Lung (tissue), 16 donors: Measurements from ENCODE around the gene MRPS7. TPM values are rescaled to one million over a fixed set of nuclear protein-coding genes. Genes with fewer than 3 reads are reported as not detected.

Source experiments
- ATAC-seq: fragments of 200-7000 bp; cut with Tn5 transposase; one replicate; pipeline ENCODE4 v1.9.1; 2020; ENCODE audit warnings: moderate number of reproducible peaks; ENCODE audit not compliant: insufficient read depth, low FRiP score
- DNase-seq, 3 donors: peaks; one replicate each; pipeline ENCODE4 v3.0.0-alpha.2; 2013 to 2017
- H3K27ac ChIP-seq, 2 donors: one replicate each; pipeline ENCODE4 v1.5.1; 2013; ENCODE audit warnings: mild to moderate bottlenecking in 2 of 2, moderate library complexity in 2 of 2, control low read depth in 1 of 2, inconsistent platforms in 1 of 2, low read depth in 1 of 2, low read length in 1 of 2
- H3K27me3 ChIP-seq, 3 donors: one replicate each; pipeline ENCODE4 v1.5.1; 2013; ENCODE audit warnings: low read length in 2 of 3; ENCODE audit not compliant: control insufficient read depth in 3 of 3, insufficient read depth in 3 of 3
- H3K36me3 ChIP-seq, 4 donors: one replicate each; pipeline ENCODE4 v1.5.1; 2013; ENCODE audit warnings: low read length in 4 of 4, mild to moderate bottlenecking in 1 of 4, moderate library complexity in 1 of 4; ENCODE audit not compliant: control insufficient read depth in 4 of 4, insufficient read depth in 4 of 4
- H3K4me1 ChIP-seq, 5 donors: one replicate each; pipeline ENCODE4 v1.5.1; 2013; ENCODE audit warnings: low read length in 5 of 5, mild to moderate bottlenecking in 2 of 5, moderate library complexity in 1 of 5; ENCODE audit not compliant: control insufficient read depth in 5 of 5, insufficient read depth in 5 of 5
- H3K4me3 ChIP-seq: one replicate; pipeline ENCODE4 v1.5.1; 2013; ENCODE audit warnings: mild to moderate bottlenecking, control low read depth, moderate library complexity
- H3K9ac ChIP-seq, 2 donors: one replicate each; pipeline ENCODE4 v1.5.1; 2013; ENCODE audit warnings: low read length in 2 of 2, control low read depth in 1 of 2; ENCODE audit not compliant: insufficient read depth in 1 of 2
- H3K9me3 ChIP-seq, 4 donors: one replicate each; pipeline ENCODE4 v1.5.1; 2013; ENCODE audit warnings: low read length in 3 of 4, mild to moderate bottlenecking in 1 of 4, moderate library complexity in 1 of 4; ENCODE audit not compliant: control insufficient read depth in 4 of 4, insufficient read depth in 3 of 4
- CTCF ChIP-seq: IDR thresholded peaks from 2 replicates; pipeline ENCODE4 v1.5.1; 2012; ENCODE audit warnings: mild to moderate bottlenecking; ENCODE audit errors: control extremely low read depth, extremely low read depth
- WGBS, 2 donors: extraction: QIAGEN DNeasy Blood & Tissue Kit; methylation state at CpG; one replicate each; pipeline ENCODE4 v1.1.7; 2013; 5-methylcytosine and 5-hydroxymethylcytosine counted together
- long read RNA-seq, 5 donors: transcript quantifications; one replicate each; lab custom pipeline, GENCODE V29; 2026
- polyA plus RNA-seq, 2 donors: library from polyadenylated mRNA; stranded (reverse); fragments of 200-250 nt; gene quantifications; one replicate each; pipeline ENCODE4 v1.2.1, GENCODE V29; 2013
- total RNA-seq, 2 donors: library from RNA; depleted of rRNA in 1 of 2; stranded (reverse); fragments of >200 nt in 1 of 2; gene quantifications; one replicate each; pipeline ENCODE4 v1.2.1, GENCODE V29; 2014 to 2021
- donor health status: control.
- donor health status: control.
- donor health status: Bipolar disorder and iron deficiency.
- donor health status: healthy.
- donor health status: DM: yes; HTN: yes; CAD: no.

The MRPS7 gene
- 10 to 100 TPM; 40.0 to 54.6 TPM for total RNA-seq
- polyA plus RNA-seq: 10 to 100 TPM; 46.9 to 61.7 TPM
- long read RNA-seq, donor 1, transcript MRPS7-201 (5 exons, 1,406 nt): major isoform, 39 of 40 reads
- long read RNA-seq, donor 1, partial matches to known transcripts: 0 of 40 reads
- long read RNA-seq, donor 1, other reads (novel, unspliced or antisense): 0 of 40 reads
- long read RNA-seq, donor 2, transcript MRPS7-201 (5 exons, 1,406 nt): major isoform, 18 of 36 reads
- long read RNA-seq, donor 2, partial matches to known transcripts: 17 of 36 reads
- long read RNA-seq, donor 2, other reads (novel, unspliced or antisense): 0 of 36 reads
- long read RNA-seq, donor 3, transcript MRPS7-201 (5 exons, 1,406 nt): major isoform, 22 of 25 reads
- long read RNA-seq, donor 3, partial matches to known transcripts: 0 of 25 reads
- long read RNA-seq, donor 3, other reads (novel, unspliced or antisense): 0 of 25 reads
- long read RNA-seq, donor 4, transcript MRPS7-201 (5 exons, 1,406 nt): major isoform, 19 of 23 reads
- long read RNA-seq, donor 4, partial matches to known transcripts: 0 of 23 reads
- long read RNA-seq, donor 4, other reads (novel, unspliced or antisense): 0 of 23 reads
- long read RNA-seq, donor 5, transcript MRPS7-203 (4 exons, 1,638 nt): minor isoform, 5 of 64 reads
- long read RNA-seq, donor 5, transcript MRPS7-201 (5 exons, 1,406 nt): major isoform, 47 of 64 reads
- long read RNA-seq, donor 5, partial matches to known transcripts: 5 of 64 reads
- long read RNA-seq, donor 5, other reads (novel, unspliced or antisense): 6 of 64 reads

DNA sequence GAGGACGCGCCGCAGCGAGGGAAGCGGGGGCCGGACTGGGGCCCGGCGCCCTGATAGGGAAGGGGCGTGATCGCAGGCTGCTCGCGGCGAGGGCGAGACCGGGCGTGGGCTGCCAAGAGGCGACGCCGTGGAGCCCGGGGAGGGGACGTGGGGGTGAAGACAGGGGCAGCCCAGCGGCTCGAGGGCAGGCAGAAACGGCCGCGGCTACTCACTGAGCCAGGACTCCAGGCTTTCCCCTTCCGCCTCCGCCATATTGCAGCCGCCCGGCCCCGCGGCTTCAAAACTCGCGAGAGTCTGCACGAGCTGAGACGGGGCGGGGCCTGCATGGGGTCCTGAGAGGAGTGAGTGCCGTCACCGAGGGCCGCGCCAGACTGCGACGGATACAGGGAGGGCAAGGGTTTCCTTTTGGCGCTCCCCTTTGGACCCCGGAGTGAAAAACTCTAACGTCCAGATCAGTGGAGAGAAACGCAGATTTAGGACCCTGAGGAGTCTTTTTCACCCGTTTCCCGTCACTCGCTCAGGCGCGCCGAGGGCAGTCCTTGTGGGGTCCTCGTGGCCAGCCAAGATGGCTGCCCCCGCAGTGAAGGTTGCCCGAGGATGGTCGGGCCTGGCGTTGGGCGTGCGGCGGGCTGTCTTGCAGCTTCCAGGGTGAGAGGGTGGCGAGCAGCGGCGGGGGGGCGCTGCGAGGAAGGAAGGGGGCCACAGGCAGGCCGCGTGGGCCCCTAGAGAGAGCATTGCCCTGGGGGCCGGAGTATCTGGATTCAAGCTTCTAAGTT is at the start of gene MRPS7, which contains the start of gene GGA3:
TSS of gene MRPS7 (plus strand) at position 544 of the 776 bp plus-strand sequence. CDS start at position 566, 22 bp downstream.
TSS of gene GGA3 (minus strand) at position 271 of the 776 bp plus-strand sequence. CDS start at position 252, 19 bp downstream.
- H3K36me3 ChIP-seq: peaks cover 7 to 20% (median 13%) of the 10 kb centered on the region in 4 donors
- peaks cover 7 to 21% (median 15%) of the 10 kb centered on the region in 5 donors for H3K4me1 ChIP-seq
- H3K27me3 ChIP-seq: no peaks in the 10 kb centered on the region
- H3K9me3 ChIP-seq: no peaks in the 10 kb centered on the region
- ATAC-seq (peak; percentile 95), DNase-seq (peak; percentile 96 to 97 (median 97))
- WGBS, 2 donors: 0% methylated on average over 49 to 69 of the region's 69 CpGs
- H3K9ac ChIP-seq: peak within 1 kb of the TSS; percentile 98 to 99
- peak within 1 kb of the TSS; percentile 88 for H3K4me3 ChIP-seq
- H3K27ac ChIP-seq: peak within 1 kb of the TSS; percentile 81 to 97
- TF ChIP-seq CTCF: no peak

DNA sequence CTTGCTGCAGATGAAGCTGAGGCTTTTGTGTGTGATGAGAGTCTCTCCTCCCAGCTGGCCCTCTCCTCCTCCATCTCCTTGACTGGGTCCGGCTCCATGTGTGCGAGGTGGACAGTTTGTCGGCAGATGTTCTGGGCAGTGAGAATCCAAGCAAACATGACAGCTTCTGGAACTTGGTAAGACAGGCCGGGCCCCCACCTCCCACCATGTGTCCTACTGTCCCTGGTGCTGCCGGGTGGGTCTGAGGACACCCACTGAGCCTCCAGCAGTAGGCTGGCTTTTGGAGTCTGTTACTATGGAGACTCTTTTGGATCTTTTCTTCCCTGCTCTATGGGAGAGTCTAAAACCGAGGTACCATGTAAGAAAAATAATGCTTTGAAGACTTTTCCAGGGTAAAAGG is 43.5 kb upstream of the MRPS7 start:
- no peak for DNase-seq
- no peak for TF ChIP-seq CTCF
- Histone ChIP-seq H3K9me3 (no peaks in the 10 kb centered on the region), H3K27ac (no peak overlapping the region), H3K27me3 (no peaks in the 10 kb centered on the region), H3K36me3 (peaks cover 29 to 46% (median 42%) of the 10 kb centered on the region in 4 donors), H3K4me1 (no peaks in the 10 kb centered on the region), H3K4me3 (no peak overlapping the region), H3K9ac (no peak overlapping the region)
- ATAC-seq: no peak
- 93 to 99% methylated on average over 6 of the region's 6 CpGs for WGBS, 2 donors

GRCh38 chr17:75219815-75220214 is 41.9 kb upstream of the MRPS7 start:
- H3K4me1 ChIP-seq: no peaks in the 10 kb centered on the region
- ATAC-seq (no peak), DNase-seq (no peak)
- no peak overlapping the region for H3K4me3 ChIP-seq
- no peak for TF ChIP-seq CTCF
- no peak overlapping the region for H3K9ac ChIP-seq
- peaks cover 29 to 36% (median 34%) of the 10 kb centered on the region in 4 donors for H3K36me3 ChIP-seq
- no peaks in the 10 kb centered on the region for H3K9me3 ChIP-seq
- 97 to 98% methylated on average over 3 of the region's 3 CpGs for WGBS, 2 donors
- H3K27ac ChIP-seq: no peak overlapping the region
- H3K27me3 ChIP-seq: no peaks in the 10 kb centered on the region
